Nephron (organoid): Measurements from ENCODE around the gene KCTD21.

Experiments used
- H3K27ac Mint-ChIP-seq, 3 experiments: 2 replicates each; pipeline ENCODE4 v1.8.0; 2020; ENCODE audit warnings: mixed read lengths in 3 of 3, mild to moderate bottlenecking in 2 of 3, moderate library complexity in 1 of 3
- H3K27me3 Mint-ChIP-seq: 2 replicates; pipeline ENCODE4 v1.8.0; 2021; ENCODE audit warnings: low read depth, mild to moderate bottlenecking, moderate library complexity, mixed read lengths
- H3K36me3 Mint-ChIP-seq: 2 replicates; pipeline ENCODE4 v1.8.0; 2020; ENCODE audit warnings: low read depth, mixed read lengths
- H3K4me1 Mint-ChIP-seq: 2 replicates; pipeline ENCODE4 v1.8.0; 2020; ENCODE audit warnings: mixed read lengths
- H3K4me3 Mint-ChIP-seq, 3 experiments: 2 replicates each; pipeline ENCODE4 v1.8.0; 2020; ENCODE audit warnings: mild to moderate bottlenecking in 3 of 3, mixed read lengths in 3 of 3, moderate library complexity in 2 of 3
- H3K9me3 Mint-ChIP-seq: 2 replicates; pipeline ENCODE4 v1.8.0; 2020; ENCODE audit warnings: mixed read lengths
- TF ChIP-seq, protein P1 (sequence below), 3 experiments: fragments of 200-600 bp; sonication (generic); IDR thresholded peaks; one replicate each; pipeline ENCODE4 v1.5.0; 2021; ENCODE audit warnings: antibody characterized with exemption in 3 of 3; ENCODE audit not compliant: unreplicated experiment in 3 of 3

KCTD21 gene

DNA sequence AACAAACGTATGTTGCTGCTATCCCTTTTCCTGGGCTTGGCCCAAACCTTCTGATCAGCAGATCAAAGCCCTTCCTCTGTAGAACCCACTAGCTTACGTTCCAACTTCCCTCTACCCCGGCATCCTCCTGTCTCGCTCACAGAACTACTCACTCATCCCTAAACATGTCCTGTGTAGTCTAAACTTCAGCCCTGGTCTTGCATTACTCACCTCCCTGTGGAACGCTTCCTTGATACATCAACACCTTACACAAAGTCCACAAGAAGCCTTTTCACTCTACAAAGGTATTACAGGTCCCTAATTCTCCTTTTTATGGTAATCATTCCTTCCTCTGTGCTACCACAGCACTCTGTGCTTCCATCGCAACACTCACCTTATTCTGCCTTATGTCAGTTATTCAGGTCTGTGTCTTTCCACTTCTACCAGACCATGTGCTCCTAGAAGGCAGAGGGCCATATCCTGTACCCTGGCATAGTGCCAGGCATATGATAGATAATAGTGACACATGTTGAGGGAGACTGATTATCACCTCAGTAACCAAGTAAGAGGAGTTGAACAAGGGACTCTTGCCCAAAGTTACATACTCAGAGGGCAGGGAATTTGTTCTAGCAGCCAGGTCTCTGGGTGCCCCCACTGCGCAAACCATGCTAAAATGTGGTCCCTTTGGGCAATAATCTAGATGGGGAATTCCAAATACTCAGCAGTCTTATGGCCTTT, 41.9 kb upstream of the KCTD21 start:
- peaks cover 3% of the 10 kb centered on the region for H3K36me3 Mint-ChIP-seq
- H3K27ac Mint-ChIP-seq: peak overlapping the region in 1 of 3 experiments; percentile 92
- peaks cover 42% of the 10 kb centered on the region for H3K4me1 Mint-ChIP-seq
- no peak overlapping the region for H3K4me3 Mint-ChIP-seq
- no peaks in the 10 kb centered on the region for H3K27me3 Mint-ChIP-seq
- TF ChIP-seq, protein P1, sequence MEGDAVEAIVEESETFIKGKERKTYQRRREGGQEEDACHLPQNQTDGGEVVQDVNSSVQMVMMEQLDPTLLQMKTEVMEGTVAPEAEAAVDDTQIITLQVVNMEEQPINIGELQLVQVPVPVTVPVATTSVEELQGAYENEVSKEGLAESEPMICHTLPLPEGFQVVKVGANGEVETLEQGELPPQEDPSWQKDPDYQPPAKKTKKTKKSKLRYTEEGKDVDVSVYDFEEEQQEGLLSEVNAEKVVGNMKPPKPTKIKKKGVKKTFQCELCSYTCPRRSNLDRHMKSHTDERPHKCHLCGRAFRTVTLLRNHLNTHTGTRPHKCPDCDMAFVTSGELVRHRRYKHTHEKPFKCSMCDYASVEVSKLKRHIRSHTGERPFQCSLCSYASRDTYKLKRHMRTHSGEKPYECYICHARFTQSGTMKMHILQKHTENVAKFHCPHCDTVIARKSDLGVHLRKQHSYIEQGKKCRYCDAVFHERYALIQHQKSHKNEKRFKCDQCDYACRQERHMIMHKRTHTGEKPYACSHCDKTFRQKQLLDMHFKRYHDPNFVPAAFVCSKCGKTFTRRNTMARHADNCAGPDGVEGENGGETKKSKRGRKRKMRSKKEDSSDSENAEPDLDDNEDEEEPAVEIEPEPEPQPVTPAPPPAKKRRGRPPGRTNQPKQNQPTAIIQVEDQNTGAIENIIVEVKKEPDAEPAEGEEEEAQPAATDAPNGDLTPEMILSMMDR (IDR thresholded peaks at IDR 0.05; ENCODE audit: unreplicated experiment in 3 of 3): no peak
- no peaks in the 10 kb centered on the region for H3K9me3 Mint-ChIP-seq

GRCh38 chr11:78229106-78229505, 40.7 kb upstream of the KCTD21 start:
- Mint-ChIP-seq H3K4me1 (peaks cover 40% of the 10 kb centered on the region), H3K9me3 (no peaks in the 10 kb centered on the region), H3K27ac (no peak overlapping the region), H3K27me3 (no peaks in the 10 kb centered on the region), H3K4me3 (no peak overlapping the region), H3K36me3 (peaks cover 12% of the 10 kb centered on the region)
- TF ChIP-seq, protein P1 (IDR thresholded peaks at IDR 0.05; ENCODE audit: unreplicated experiment in 3 of 3): no peak

DNA sequence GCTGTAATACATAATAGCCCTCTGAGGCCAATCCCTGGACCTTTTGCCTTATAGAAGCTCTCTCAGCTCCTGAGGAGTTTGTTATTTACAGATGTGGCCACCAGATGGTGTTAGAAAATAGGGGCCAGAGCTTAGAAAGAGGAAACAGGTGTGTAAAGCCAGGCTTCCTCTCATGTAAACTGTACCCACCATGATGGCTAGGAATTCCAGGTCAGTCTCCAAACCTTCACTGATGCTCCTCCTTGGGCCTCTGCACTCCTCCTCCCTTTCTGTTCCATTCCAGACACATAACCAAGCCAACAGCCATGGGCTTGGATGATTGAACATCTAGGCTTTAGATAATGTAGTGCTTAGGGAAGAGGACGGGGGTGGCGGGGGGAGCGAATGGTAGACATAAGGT, 40.0 kb upstream of the KCTD21 start:
- H3K4me3 Mint-ChIP-seq: no peak overlapping the region
- H3K36me3 Mint-ChIP-seq: peaks cover 15% of the 10 kb centered on the region
- H3K4me1 Mint-ChIP-seq: peaks cover 36% of the 10 kb centered on the region
- H3K27me3 Mint-ChIP-seq: no peaks in the 10 kb centered on the region
- TF ChIP-seq, protein P1 (IDR thresholded peaks at IDR 0.05; ENCODE audit: unreplicated experiment in 3 of 3): peak; percentile 58 to 61 (median 58)
- H3K27ac Mint-ChIP-seq: peak overlapping the region in 2 of 3 experiments; percentile 31 to 63
- no peaks in the 10 kb centered on the region for H3K9me3 Mint-ChIP-seq

GRCh38 chr11:78227921-78228320, 39.5 kb upstream of the KCTD21 start:
- Mint-ChIP-seq H3K27me3 (no peaks in the 10 kb centered on the region), H3K27ac (peak overlapping the region in 1 of 3 experiments; percentile 63), H3K4me3 (no peak overlapping the region), H3K4me1 (peaks cover 32% of the 10 kb centered on the region), H3K36me3 (peaks cover 18% of the 10 kb centered on the region), H3K9me3 (no peaks in the 10 kb centered on the region)
- TF ChIP-seq, protein P1 (IDR thresholded peaks at IDR 0.05; ENCODE audit: unreplicated experiment in 3 of 3): no peak

GRCh38 chr11:78226684-78227680, 38.6 kb upstream of the KCTD21 start:
- H3K27me3 Mint-ChIP-seq: no peaks in the 10 kb centered on the region
- H3K4me1 Mint-ChIP-seq: peaks cover 24% of the 10 kb centered on the region
- no peak overlapping the region for H3K4me3 Mint-ChIP-seq
- peaks cover 20% of the 10 kb centered on the region for H3K36me3 Mint-ChIP-seq
- TF ChIP-seq, protein P1 (IDR thresholded peaks at IDR 0.05; ENCODE audit: unreplicated experiment in 3 of 3): no peak
- no peak overlapping the region for H3K27ac Mint-ChIP-seq
- H3K9me3 Mint-ChIP-seq: no peaks in the 10 kb centered on the region
